Measurements from ENCODE around the gene NCS1.

The NCS1 gene

GRCh38 chr9:130213911-130214761, 41.9 kb downstream of the NCS1 start:
- DNase-seq (ENCODE audit: low read depth), result no peak

GRCh38 chr9:130214776-130215340, 42.7 kb downstream of the NCS1 start:
- DNase-seq (ENCODE audit: low read depth), result no peak

- peak; percentile 89 for DNase-seq (ENCODE audit: low read depth)
Observed at GRCh38 chr9:130215341-130216119, 43.3 kb downstream of the NCS1 start.

GRCh38 chr9:130217838-130218237, 45.6 kb downstream of the NCS1 start:
- no peak for DNase-seq (ENCODE audit: low read depth)

GRCh38 chr9:130219661-130220096, 47.5 kb downstream of the NCS1 start:
- no peak for DNase-seq (ENCODE audit: low read depth)

GRCh38 chr9:130220352-130220751, 48.1 kb downstream of the NCS1 start:
- DNase-seq (ENCODE audit: low read depth), result peak; percentile 43

GRCh38 chr9:130222833-130223232, 50.6 kb downstream of the NCS1 start:
- DNase-seq (ENCODE audit: low read depth), result no peak

- no peak for DNase-seq (ENCODE audit: low read depth)
Observed at GRCh38 chr9:130225071-130225470, 52.9 kb downstream of the NCS1 start.

- DNase-seq (ENCODE audit: low read depth), result no peak
Observed at GRCh38 chr9:130225586-130225985, 53.4 kb downstream of the NCS1 start.

- no peak for DNase-seq (ENCODE audit: low read depth)
Observed at GRCh38 chr9:130226112-130226511, 53.9 kb downstream of the NCS1 start.

- no peak for DNase-seq (ENCODE audit: low read depth)
Observed at GRCh38 chr9:130227833-130228232, 55.6 kb downstream of the NCS1 start.

GRCh38 chr9:130229759-130230158, 57.6 kb downstream of the NCS1 start:
- DNase-seq (ENCODE audit: low read depth), result no peak

- no peak for DNase-seq (ENCODE audit: low read depth)
Observed at GRCh38 chr9:130230631-130231030, 58.4 kb downstream of the NCS1 start.

GRCh38 chr9:130232899-130233586, 60.8 kb downstream of the NCS1 start:
- no peak for DNase-seq (ENCODE audit: low read depth)

- no peak for DNase-seq (ENCODE audit: low read depth)
Observed at GRCh38 chr9:130233587-130233945, 61.4 kb downstream of the NCS1 start.

- DNase-seq (ENCODE audit: low read depth), result no peak
Observed at GRCh38 chr9:130234340-130235260, 62.4 kb downstream of the NCS1 start.

- DNase-seq (ENCODE audit: low read depth), result peak; percentile 29
Observed at GRCh38 chr9:130235558-130236435, 63.6 kb downstream of the NCS1 start.

- DNase-seq (ENCODE audit: low read depth), result no peak
Observed at GRCh38 chr9:130236436-130236985, 64.3 kb downstream of the NCS1 start.

GRCh38 chr9:130237076-130237475, 64.9 kb downstream of the NCS1 start:
- DNase-seq (ENCODE audit: low read depth), result no peak

Measured in amniotic epithelial cell (primary cell).